Limb (tissue), 2 donors: ENCODE data around the gene PPFIBP1.
"Not testable (repeated sequence)": the region's sequence is repeated elsewhere in the genome, so short reads cannot be mapped to it uniquely, and the experiment has no call there.

Experiments used
- DNase-seq, 2 donors: peaks; one replicate each; pipeline ENCODE4 v3.0.0-alpha.2; 2016; ENCODE audit errors: extremely low spot score in 2 of 2

PPFIBP1 gene

DNA sequence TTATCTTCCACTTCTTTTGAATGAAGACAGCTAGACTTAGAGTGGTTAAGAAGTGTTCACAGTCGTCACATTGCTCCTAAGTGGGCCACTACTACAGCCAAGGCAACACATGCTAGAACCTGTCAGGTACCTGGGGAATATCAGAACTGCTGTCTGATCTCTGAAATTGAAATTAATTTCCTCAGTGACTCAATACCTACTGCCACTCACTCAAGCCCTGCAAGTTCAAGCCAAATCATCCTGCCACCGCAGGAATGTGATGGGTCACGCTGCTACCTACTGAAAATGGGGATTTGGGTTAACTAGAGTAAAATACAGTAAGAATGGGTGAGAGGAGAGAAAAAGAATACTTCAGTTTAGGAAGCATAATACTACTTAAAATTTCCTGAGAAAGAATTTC, 67.7 kb downstream of the PPFIBP1 start:
- not testable (repeated sequence) for DNase-seq

DNA sequence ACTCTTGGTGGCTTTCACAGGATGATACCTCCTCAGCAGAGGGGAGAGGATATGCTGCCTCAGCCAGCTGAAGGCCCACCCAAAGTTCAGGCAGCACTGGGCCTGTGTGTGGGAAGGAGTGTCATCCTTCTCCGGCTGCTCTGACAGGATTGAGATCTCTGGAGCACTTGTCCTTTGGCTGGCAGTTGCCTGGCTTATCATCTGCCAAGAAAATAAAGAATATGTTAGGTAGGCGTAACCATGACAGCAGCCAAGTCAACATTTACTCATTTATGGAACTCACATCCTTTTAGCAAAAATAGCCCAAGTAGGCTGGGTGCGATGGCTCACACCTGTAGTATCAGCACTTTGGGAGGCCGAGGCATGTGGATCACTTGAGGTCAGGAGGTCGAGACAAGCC, 68.5 kb downstream of the PPFIBP1 start:
- DNase-seq = peak; percentile 49 to 61

DNA sequence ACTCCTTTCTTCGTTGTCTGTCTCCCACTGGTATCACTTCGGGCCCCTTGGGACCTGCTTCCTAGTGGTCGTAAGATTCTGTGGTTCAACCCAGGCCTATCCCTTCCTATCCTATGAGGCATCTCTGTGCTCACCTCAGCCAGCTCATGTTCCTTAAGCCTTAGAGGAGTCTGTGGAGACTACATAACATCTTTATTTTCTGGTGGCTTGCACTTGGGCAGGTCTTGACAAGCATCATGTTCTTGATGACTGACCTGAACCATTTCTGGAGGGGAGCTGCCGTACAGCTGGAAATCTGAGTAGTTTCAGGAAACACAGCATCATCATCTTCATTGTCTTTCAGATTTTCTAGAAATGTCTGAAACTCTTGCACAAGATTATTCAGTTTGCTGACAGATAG, 69.3 kb downstream of the PPFIBP1 start:
- no peak for DNase-seq

DNA sequence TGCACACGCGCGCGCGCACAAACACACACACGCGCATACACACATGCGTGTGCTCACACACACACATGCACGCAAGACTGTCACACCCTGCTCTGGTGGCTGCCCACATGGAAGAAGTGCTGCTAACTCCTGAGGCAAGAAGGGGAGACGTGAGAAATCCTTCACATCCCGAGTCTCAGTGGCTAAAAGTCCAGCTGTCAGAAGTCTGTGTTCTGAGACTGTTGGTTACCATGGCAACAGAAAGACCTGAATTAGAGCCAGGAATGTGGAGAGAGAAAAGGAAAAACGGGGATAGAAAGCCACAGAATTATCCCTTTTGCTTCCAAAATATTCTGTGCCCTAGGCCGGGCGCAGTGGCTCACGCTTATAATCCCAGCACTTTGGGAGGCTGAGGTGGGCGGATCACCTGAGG, 71.2 kb downstream of the PPFIBP1 start:
- peak; percentile 72 to 87 for DNase-seq

DNA sequence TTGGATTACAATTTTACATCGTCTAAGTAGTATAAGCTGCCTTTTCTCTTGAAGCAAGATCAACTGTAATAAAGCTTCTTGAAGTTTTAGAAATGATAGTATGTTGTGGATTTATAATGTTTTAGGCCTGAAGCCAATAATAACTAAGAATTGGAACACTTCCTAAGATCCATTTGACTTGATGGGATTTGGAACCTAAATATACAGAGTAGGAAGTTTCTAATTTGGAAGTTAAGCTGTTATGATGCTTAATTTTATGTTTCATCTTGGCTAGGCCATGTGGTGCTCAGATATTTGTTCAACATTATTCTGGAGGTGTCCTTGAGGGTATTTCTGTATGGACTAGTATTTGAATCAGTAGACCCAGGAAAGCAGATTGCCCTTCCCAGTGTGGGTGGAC, 74.9 kb downstream of the PPFIBP1 start:
- DNase-seq = not testable (repeated sequence)

DNA sequence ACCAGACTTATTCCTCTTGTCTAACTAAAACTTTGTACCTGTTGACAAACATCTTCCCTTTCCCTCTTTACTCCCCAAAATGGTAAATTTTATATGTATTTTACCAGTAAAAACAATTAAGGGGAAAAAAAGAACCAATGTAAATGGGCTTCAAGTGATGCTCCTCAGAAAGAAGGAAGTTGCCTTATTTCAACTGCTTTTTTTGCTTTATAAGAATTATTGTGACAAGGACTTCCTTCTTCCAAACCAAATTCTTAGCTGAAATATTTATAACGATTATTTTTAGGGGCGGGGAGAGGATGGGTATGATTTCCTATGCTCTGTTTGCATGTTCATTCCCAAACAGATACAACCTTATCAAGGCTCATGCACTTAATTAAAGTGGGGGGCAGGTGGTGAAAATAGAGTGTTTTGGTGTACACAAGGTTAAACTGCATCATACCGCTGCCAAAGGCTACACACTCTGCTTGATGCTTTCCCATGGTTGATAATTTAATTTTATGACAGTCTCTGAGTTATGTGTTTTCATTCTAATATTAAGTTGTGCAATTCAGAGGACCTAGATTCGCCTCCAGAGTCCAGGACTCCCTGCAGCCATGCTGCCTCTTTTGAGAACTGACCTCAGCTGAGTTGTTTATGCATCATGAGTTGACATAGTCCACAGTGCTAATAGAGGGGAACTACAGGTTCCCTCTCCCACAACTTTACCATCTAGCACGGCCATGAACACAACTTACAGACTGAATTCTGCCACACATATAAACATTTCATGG, 77.2 kb downstream of the PPFIBP1 start:
- not testable (repeated sequence) for DNase-seq

DNA sequence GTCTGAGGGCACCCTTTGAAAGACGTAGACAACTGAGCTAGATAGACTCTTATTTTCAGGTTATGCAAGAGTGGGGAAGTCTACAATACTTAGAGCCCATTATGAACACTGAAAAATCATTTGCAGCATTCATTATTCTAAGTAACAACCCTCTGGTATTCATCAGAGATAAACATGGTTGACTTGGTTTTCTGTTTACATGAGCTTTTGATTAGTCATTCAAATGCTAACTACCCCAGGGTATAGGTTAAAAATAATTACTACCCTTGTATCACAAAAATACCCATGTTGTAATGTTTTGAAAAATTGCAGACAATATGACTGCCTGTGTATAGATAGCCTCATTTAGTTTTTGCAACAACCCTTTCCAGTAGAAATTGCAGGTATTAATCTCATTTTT, 78.5 kb downstream of the PPFIBP1 start:
- no peak for DNase-seq

DNA sequence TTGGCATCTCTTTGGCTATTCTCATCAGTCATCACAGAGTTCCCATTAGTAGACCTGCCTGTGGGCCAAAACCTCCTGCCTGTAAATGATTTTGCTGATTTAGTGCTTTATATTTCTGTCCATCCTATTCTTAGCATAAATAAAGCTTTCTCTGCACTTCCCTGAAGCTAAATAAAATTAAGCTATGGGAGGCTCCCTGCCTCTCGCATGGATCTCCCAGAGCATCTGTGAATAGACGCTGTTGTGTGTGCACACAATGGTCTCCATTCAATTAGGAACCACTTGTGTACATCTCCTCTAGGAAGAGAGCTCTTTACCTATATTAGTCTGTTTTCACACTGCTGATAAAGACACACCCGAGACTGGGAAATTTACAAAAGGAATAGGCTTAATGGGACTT, 80.4 kb downstream of the PPFIBP1 start:
- DNase-seq = no peak

DNA sequence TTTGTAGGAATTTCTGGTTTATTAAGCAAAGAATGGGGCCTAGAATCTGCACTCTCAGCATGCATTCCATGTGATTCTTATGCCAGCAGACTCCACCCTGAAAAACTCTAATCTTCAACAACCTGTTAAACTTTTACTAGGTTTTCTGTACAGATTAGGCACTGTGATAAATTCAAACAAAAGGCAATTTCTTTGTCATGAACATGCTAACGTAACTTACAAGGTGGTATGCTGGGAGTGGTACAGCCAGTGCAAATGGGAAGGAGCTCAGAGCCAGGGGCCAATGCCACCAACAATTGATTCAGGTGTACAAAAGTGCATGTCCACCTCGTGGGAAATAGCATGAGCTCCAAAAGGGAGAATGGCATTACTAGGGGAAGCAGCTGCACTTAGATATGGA, 83.0 kb downstream of the PPFIBP1 start:
- no peak for DNase-seq

DNA sequence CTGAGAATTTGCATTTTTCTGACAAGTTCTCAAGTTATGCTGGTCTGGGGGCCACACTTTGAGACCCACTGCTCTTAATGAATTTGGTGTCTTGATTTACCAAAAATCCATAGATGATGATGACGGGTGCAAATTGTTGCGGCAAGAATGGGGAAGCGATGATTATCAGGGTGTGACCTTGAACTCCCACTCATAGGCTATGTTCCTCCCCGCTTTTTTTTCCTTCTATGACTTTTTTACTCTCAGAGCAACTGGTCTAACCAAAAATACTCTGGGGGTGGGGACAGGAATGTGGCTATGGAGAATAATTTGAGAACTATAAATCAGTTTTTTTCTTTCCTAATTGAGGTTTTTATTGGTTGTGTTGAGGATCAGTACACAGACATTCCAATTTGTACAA, 83.6 kb downstream of the PPFIBP1 start:
- DNase-seq = no peak

DNA sequence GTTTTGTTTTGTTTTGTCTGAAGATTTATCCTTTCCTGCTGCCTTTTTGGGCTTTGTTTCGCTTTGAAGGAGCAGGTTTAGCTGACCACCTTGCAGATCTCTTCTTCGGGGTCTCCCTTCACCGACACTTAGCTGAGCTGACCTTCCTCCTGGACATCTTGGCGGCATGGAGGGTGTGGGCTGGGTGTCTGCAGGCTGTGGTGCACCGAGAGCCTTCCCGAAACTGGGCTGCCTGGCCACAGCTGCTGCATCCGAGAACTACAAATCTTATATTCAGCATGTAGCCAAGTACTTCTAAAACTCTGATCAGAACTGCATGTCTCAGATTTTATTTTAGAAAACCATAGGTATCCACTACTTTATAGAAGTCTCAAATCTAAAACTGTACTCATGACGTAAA, 84.9 kb downstream of the PPFIBP1 start:
- no peak for DNase-seq

DNA sequence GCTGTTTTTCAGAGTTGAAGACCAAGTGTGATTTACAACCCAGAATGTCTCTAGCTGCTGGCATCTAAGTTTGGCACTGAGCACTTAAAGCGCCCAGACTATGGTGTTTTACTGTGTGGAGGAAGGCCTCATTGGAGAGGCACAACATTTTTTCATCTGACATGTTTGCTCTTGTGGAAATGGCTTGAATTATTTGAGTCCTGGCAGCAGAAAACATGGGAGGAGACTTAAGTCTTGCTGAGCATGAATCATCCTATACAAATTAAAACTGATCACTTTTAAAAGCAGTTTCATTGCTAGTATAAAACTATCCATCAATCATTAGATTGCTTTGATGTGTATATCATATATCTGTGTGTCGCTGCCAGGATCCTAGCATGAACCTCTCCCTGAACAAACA, 86.4 kb downstream of the PPFIBP1 start:
- DNase-seq = no peak

DNA sequence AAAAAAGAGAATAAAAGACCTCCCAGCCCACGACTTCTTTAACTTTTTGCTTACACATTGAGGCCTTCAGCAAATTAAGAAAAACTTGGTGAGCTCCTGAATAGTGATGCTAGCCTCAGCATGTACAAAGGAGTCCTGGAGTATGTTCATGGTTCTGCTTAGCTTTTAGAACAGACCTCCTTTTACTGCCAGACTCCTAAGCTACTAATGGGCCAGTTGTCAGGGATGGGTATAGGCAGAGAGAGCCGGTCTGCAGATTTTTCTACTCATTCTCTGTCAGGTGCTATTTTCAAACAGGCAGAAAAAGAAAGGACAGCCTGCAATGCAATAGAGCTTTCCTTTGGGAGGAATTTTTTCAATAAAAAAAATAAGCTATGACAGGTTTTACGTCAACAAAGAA, 90.4 kb downstream of the PPFIBP1 start:
- DNase-seq = no peak

DNA sequence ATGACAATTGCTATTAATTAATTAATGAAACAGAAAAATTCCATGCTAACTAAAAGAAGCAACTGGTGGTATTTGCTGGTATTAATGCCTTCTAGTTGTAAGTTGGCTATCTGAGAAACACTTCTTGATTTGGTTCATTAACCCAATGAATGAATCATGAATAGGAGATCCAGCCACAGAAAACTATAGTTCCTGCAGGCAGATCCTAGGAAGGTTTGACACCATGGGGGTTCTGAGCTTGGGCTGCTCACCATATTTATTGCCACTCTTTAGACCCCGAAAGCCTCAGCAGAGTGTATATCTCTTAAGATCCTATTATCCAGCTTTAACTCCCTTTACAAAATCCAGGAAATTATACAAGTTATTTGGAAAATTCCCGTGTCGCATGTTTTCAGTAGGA, 90.9 kb downstream of the PPFIBP1 start:
- DNase-seq = no peak

DNA sequence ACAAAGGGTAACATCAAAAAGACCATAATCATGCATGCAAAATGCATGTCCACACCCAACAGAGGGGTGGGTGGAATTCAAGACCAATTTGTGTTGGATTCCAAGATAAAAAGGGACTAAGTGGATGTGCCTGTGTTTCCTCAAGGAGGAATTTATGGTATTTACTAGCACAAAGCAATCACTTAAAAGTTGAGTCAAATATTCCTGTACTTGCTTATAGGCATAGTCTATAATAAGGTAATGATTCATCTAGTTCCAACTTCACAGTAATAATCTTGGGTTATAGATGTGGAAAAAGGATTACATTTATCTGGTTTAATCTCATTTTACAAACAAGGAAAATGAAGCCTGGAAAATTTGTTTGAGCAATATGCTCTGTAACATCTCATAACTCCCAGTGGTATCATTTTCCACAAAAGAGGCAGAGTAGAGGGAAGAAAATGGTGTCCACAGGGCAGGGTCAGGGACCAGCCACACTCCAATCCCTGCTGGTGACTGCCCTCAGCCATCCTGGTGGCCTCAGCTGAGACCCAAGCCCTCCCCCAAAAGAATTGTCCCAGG, 91.4 kb downstream of the PPFIBP1 start:
- no peak for DNase-seq

DNA sequence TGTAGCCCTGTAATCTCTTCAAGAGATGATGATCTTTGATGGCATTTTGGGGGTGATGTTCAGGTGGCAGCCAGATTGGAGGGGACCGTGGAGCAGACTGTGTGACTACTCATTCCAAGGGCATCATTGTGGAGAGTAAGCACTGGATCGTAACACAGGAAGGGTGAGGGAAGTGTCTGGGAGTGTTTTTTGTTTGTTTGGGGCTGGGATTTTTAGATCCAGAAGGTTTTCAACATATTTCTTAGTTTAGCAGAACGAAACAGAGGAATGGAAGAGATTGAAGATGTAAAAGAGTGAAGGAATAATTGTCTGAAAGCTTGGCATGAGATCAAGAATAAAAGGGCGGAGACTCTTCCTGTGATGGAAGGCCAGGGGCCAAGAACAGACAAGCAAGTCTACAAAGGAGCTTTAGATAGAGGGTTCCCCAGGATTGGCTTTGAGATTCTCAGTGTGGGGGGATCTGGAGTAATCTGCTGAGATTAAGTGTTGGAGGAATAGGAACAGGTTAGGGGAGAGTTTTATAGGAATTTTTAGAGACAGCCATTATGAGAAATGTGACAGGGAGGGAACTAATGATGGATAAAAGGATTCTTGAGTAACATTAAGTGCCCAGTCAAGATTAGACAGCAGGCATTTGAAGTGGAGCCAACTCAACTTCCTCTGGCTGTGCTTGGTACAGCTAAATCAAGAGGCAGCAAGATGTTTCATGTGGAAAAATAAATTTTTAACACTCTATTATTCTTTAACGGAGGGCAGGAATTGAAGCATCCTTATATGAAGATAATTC, 92.5 kb downstream of the PPFIBP1 start:
- no peak for DNase-seq

DNA sequence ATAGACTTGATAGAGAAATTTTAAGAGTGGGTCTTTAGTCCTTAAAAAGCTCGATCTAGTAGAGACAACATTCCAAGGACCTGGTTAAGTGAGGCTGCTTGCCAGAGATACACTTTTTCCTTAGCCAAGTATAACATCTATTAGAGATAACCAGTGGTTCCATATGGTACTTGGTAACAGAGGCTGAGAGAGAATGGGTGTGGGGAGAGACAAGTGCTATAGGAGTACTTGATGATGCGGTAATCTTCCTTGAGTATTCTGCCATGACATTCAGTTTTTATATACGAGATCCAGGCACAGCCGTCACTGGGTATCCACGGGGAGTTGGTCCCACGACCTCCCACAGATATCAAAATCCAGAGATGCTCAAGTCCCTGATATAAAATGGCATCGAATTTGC, 94.8 kb downstream of the PPFIBP1 start:
- no peak for DNase-seq

DNA sequence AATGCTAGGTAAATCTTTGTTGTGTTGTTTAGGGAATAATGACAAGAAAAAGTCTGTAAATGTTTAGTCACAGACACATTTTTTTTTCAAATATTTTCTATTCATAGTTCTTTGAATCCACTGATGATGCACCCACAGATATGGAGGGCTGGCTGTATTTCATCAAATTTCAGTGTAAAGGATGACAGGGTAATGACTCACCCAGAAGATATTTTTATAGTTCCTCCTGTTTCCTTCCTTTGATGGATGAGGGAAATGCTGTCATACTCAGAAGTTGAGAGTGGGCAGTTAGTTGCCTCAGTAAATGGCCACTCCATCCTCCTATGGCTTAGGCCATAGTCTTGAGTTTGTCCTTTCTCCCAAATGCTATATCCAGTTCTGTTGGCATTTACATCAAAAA, 95.3 kb downstream of the PPFIBP1 start:
- DNase-seq = no peak

DNA sequence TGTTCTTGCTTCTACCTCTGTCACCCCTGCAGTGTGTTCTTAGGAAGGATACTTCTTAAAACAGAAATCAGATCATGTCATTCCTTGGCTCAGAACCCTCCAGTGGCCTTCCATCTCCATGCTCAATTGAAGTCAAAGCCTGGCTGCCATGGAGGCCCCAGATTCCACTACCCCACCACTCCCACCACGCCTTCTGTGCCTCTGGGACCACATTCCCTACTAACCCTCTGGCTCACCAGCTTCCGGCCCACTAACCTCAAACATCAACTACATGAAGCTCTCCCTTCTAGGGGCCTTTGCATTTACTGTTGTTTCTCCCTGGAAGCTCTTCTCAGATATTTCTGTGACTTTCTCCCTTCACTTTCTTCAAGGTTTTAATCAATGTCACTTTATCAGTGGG, 96.1 kb downstream of the PPFIBP1 start:
- DNase-seq = no peak

DNA sequence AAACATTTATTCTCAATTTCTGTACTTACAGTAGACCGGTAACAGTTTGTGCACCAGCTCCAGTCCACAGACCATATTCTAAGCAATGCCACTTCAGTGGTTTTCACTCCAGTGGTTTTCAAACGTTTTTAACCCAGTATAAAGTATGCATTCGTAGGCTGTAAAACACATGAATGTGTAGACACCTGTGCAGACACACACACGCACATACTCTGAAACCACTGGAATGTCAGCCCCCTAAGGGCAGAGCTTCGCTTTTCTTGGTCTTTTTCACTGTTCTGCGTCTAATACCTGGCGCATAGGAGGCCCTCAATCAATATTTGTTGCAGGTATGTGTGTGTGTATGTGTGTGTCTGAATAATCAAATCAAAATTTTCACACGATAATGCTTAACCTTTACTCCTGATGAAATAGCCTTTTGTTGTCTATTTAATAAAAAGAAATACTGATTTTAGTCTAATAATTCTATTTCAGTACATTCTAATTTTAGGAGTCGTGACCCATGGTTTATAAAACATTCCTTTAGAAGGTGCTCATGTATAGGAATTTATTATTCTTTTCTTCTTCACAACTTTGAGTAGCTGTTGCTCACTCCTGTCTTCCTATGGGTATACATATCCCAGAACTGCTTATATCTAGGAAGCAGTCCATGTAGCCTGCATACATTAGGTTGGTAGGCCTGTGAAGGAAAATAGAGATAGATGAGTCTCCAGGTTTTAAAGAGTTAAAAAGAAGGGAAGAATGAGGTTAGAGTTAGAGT, 98.6 kb downstream of the PPFIBP1 start:
- DNase-seq = no peak

DNA sequence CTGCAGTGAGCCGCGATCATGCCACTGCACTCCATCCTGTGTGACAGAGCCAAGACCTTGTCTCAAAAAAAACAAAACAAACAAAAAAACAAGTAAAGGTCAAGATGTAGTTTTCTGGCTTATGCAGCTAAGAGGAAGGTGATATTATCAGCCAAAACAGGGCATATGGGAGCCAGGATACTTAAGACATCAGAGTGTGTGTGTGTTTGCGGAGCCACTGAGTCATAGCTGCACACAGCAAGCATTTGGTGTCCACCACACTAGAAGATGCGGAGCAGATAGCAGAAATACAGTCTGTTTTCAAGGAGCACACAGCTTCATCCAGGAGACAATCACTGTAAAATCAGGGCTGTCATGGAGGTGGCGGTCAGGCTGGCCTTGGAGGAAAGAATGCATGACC, 99.6 kb downstream of the PPFIBP1 start:
- no peak for DNase-seq

DNA sequence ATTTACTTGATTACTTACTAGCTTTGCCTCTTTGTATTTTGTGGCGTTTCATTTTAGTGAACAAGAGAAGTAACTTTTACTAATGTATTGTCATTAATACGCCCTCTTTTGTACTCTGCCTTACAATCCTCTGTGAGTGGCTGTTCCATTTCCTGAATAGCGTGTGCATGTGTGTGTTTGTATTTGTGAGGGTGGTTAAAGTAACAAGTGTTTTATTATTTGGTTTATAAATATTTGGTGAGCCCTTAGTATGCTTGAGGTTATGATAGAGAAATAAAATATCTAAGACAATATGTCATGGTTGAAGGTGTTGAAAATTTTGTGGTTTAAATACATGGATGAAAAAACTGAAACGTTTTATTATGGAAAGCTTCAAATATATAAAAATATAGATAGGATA, 100.6 kb downstream of the PPFIBP1 start:
- no peak for DNase-seq
